Testis (tissue), 2 donors: ENCODE measurements around the gene TFEB.

Experiments
- POLR2A ChIP-seq: fragments of 450-650 bp; IDR thresholded peaks from one replicate; pipeline ENCODE4 v1.6.1; 2017; ENCODE audit warnings: antibody characterized with exemption, mild to moderate bottlenecking, moderate library complexity
- TF ChIP-seq, protein P1 (sequence below), 3 experiments: fragments of 450-650 bp in 2 of 3; fragments of 200-600 bp in 1 of 3; sonication (generic) in 1 of 3; IDR thresholded peaks; one replicate each; pipeline ENCODE4 v1.5.1; 2016 to 2019; ENCODE audit warnings: antibody characterized with exemption in 3 of 3, mild to moderate bottlenecking in 2 of 3, moderate library complexity in 1 of 3

DNA sequence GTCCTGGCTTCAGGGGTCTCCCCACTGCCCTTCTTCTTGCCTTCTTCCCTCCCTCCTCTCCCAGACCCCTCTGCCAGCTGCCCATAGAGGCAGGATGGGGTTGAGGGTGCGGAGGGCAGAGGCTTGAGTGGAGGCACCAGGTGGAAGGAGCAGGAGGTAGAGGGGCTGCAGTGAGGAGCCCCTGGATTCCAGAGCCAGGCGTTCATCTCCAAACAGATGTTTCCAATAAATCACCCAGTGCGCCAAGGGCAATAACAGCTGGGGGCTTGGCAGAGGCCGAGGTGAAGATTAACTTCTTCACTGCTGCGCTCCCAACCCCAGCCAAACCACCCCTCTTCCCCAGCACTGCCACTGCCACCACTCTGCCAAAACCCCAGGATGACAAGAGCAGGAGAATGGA lies 86.5 kb downstream of the TFEB start:
- TF ChIP-seq, protein P1, sequence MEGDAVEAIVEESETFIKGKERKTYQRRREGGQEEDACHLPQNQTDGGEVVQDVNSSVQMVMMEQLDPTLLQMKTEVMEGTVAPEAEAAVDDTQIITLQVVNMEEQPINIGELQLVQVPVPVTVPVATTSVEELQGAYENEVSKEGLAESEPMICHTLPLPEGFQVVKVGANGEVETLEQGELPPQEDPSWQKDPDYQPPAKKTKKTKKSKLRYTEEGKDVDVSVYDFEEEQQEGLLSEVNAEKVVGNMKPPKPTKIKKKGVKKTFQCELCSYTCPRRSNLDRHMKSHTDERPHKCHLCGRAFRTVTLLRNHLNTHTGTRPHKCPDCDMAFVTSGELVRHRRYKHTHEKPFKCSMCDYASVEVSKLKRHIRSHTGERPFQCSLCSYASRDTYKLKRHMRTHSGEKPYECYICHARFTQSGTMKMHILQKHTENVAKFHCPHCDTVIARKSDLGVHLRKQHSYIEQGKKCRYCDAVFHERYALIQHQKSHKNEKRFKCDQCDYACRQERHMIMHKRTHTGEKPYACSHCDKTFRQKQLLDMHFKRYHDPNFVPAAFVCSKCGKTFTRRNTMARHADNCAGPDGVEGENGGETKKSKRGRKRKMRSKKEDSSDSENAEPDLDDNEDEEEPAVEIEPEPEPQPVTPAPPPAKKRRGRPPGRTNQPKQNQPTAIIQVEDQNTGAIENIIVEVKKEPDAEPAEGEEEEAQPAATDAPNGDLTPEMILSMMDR (IDR thresholded peaks at IDR 0.05), result no peak
- no peak for TF ChIP-seq POLR2A
